Activated CD4-positive, alpha-beta T cell treated with anti-CD3 and anti-CD28 coated beads, Interleukin-2, amount 50 U/mL, for 4 hours (primary cell): ENCODE results near the gene SYCP2L.
"Not testable (repeated sequence)": the region's sequence is repeated elsewhere in the genome, so short reads cannot be mapped to it uniquely, and the experiment has no call there.

Experiments used
- DNase-seq, 2 experiments: peaks; one replicate each; pipeline ENCODE4 v3.0.0-alpha.2; 2020

SYCP2L gene

DNA sequence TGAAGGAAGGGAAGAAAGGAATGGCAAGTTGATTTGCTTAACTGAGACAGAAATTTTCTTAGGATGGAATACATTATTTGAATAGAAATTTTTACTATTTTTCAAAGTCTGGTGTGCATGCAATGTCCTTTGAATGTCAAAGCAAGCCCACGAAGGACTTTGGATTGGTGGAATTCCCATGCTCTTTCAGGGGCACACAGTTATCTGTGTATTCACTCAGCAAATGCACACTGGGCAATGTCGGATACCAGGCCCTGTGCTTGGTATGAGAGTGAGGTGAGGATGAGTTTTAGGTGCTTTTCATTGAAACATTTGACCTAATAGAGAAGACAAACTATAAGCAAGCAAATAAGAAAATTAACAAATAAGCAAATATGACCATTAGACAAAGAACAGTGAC is 73.3 kb downstream of the SYCP2L start:
- DNase-seq = no peak

DNA sequence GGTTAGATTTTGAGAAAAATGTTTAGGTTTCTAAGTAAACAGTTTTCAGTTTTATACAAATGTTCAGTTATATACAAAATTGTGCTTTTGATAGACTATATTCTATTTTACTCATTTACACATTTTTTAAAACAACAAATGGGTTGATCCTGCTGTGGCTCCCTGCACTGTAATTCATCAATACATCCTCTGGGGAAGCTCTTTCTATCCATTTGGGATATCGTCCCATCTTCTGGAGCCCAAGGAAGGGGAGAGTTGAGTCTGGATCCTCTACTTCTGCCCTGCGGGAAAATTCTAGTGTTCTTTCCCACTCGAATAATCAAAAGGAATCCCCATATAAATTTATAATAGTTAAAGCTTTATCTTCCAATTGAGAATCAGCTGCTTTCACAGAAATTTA is 75.0 kb downstream of the SYCP2L start:
- DNase-seq = no peak

DNA sequence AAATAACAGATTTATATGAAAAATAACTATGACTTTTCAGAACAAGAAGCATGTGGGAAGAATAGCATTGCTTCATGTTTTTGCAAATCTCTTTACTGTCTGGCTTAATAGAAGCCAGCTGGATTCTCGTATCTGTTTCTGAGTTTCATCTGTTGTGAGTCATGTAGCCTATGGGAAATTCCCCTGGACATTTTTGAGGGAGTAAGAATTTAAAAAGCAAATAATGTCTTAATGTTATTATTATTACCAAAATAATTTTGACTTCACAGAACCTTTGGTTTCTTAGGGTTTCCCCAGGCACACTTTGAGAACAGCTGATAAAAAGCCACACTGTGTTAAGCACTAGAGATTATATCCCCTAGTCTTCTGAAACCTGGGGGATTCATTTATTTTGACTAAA is 75.8 kb downstream of the SYCP2L start:
- no peak for DNase-seq

DNA sequence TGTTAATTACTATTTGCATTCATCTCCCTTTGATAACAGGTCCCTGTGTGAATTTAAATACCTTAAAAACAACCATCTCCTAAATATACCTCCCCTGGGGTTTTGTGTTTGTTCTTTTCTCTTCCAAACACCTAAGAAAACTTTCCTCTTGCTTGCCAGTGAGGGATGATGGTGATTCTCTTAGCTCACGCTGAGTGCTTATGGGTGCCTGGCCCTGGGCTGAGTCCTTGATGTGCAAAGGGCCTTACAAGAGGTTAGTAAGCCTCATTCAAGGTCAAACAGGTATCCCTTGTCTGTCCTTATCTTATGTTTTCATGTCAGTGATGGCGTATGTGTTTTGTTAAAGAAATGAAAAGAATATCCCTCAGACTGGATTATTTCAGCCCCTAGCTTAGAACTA is 76.3 kb downstream of the SYCP2L start:
- no peak for DNase-seq

DNA sequence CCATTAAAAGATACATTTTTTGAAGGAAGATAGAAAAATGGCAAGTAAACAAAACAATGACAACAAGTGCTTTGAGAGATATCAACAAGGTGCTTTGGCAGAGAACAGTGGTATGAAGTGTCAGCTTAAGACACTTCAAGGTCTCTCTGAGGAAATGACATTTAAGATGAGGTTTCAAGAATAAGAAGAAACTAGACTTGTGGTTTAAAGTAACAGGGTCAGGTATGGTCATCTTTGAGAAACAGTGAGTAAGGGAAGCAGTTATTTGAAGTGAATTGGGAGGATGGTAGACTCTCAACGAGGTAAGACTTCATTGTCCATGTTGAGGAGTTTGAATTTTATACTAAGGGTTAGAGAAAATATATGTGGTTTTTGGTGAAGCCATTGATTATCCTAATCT is 77.8 kb downstream of the SYCP2L start:
- no peak for DNase-seq

DNA sequence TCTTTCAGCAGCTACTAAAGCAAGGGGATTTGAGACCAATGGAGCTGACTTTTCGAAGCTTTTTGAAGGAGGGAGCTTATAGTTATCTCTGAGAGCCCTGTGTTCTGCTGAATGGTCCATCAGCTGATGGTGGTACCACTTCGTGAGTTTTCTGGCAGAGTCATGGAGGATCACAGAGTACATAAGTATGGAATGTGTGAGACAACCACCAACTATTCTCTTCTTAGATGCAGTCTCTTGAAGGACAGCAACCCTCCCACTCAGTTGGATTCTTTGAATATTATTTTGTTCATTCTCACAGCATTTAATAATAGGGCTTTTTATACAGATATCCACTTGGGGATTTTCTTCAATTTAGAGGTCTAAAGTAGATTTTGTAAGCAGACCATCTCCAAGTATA is 81.9 kb downstream of the SYCP2L start:
- DNase-seq = no peak

DNA sequence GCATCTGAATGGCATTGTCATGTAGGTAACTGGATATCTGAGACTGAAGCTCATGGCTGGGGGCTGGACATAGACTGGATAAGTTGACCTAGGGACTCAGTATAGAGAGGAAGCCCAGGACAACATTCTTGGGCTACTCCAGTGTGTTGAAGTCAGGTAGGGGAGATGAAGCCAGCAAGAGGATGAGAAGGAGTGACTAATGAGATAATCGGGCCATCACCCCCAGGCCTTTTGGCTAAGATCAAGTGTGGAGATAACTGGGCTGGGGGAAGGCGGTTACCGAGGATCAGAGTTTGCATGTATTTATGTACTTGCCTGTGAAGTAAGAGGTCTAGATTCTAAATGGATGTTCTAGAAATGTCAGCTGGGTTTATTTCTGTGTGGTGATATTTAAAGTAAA is 83.9 kb downstream of the SYCP2L start:
- no peak for DNase-seq

DNA sequence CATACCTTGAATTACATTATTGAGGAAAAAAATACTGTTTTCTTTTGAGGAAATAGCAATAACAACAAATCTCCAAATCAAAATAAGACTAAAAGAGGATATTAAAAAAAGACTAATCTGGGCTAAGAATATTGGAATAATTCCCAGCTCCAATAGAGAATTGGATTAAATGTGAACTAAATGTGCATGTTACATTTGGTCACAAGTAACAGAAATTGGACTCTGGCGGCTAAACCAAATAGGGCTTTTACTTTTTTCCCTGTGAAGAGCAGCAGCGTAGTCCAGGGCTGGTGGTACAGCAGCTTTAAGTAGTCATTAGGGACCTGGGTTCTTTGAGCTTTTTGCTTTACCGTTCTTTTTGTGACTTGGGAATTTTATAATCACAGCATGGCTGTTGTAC is 85.3 kb downstream of the SYCP2L start:
- no peak for DNase-seq

DNA sequence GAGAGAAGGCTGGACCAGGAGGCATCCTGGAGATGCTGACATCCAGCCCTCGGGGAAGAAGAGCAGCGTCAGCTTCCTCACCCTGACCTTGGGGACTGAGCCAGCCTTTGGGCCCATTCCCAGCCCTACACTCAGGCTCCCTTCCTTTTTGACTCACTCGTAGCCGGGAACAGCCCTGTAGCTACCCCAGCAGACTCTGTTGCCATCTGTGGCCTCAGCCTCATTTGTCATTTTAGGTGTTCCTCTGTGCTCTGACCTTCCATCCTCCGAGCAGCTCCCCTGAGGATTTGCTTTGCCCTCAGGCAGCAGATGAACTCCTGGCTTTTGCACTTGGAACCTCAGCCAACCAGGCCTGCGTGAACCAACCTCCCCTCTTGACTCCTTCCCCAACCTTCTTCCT is 89.7 kb downstream of the SYCP2L start:
- no peak for DNase-seq

DNA sequence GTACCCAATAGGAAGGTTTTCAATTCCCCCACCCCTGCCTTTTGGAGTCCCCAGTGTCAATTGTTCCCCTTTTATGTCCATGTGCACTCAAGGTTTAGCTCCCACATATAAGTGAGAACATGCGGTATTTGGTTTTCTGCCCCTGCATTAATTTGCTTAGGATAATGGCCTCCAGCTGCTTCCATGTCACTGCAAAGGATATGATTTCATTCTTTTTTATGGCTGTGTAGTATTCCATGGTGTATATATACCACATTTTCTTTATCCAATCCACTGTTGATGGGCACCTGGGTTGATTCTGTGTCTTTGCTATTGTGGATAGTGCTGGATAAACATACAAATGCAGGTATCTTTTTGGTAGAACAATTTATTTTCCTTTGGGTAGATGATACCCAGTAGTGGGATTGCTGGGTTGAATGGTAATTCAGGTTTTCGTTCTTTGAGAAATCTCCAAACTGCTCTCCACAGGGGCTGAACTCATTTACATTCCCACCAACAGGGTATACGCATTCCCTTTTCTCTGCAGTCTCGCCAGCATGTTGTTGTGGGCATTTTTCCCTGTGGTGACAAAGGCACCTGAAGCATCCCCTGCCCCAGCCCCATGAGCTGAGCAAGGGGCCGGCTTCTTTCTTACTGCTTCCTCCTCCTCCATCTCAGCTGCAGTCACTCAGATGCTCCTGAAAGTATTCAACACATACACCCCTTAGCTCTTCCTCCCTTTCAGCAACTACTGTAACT is 90.5 kb downstream of the SYCP2L start:
- no peak for DNase-seq

DNA sequence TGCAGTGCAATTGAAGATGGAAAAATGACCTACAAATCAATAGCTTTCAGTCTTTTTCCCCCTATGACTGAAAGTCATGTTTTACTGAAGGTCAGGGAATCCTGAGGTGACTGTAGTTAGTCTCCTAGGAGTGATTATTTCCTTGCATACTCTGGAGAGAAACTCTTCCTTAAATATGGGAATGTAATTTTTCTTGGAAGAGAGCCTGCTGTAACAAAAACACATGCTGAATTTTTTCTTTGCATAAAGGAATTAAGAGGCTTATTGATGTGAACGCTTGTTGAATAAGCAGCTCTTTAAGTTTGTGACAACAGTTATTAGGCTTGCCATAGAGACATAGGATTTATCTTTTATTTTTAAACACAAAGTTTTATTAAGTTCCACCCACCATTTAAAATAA is 92.8 kb downstream of the SYCP2L start:
- no peak for DNase-seq

DNA sequence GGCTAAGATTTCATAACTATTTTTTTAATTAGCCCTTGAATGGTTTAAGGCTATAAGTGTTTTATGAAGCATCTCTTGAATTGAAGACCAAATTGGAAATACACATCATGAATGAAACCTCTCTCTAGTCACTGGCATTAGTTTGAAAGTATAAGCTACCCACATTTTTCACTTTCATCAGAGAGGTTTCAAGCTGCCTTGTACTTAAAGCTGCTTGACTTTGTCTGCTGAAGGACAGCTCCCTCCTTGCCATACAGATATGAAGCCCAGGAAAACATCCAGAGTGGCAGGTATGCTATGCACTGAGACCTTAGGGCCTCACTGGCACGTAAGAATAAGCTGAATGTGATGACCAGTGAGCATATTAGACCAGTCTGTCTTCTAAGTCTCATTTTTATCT is 94.6 kb downstream of the SYCP2L start:
- no peak for DNase-seq

DNA sequence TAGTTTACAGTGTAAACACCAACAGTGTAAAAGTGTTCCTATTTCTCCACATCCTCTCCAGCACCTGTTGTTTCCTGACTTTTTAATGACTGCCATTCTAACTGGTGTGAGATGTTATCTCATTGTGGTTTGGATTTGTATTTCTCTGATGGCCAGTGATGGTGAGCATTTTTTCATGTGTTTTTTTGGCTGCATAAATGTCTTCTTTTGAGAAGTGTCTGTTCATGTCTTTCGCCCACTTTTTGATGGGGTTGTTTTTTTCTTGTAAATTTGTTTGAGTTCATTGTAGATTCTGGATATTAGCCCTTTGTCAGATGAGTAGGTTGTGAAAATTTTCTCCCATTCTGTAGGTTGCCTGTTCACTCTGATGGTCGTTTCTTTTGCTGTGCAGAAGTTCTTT is 98.1 kb downstream of the SYCP2L start:
- DNase-seq = not testable (repeated sequence)

DNA sequence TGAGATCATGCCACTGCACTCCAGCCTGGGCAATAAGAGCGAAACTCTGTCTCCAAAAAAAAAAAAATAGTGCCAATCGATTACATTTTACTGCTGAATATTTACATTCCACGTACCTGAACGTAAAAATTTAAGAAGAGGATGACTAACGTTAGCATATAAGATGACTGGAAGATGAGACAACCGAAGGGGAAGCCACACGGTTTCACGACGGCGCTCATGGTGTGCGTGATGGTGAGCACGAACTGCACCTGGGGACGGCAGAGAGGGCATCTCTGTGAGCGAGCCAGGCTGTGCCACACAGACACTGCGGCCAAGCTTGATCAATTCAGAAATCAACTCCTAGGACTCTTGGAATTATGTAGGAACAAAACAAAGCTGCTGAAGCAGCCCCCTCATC is 102.7 kb downstream of the SYCP2L start:
- DNase-seq = no peak

DNA sequence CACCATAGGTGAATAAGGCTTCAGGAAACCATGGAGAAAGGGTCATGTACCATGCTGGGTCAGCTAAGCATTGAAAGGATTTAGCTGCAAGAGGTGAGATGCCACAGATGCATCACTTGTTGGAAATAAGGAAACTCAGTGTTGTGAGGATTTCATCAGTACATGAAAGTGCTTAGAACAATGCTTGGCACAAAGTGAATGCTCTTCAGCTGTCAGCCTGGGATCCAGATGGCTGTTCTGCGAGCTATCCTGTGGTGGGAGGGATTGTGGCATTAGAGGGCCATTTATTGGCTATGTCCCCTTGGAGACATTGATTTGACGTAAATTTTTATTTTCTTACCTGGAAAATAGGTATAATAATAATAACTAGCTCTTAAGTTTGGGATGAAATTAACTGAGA is 104.3 kb downstream of the SYCP2L start:
- no peak for DNase-seq

DNA sequence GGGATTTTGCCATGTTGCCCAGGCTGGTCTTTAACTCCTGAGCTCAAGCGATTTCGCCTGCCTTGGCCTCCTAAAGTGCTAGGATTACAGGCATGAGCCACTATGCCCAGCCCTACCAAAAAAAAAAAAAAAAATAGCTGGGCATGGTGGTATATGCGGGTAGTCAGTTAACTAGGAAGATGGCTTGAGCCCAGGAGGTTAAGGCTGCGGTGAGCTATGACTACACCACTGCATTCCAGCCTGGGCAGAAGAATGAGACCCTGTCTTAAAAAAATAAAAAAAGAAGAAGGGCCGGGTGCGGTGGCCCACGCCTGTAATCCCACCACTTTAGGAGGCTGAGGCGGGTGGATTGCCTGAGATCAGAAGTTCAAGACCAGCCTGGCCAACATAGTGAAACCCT is 107.0 kb downstream of the SYCP2L start:
- no peak for DNase-seq

DNA sequence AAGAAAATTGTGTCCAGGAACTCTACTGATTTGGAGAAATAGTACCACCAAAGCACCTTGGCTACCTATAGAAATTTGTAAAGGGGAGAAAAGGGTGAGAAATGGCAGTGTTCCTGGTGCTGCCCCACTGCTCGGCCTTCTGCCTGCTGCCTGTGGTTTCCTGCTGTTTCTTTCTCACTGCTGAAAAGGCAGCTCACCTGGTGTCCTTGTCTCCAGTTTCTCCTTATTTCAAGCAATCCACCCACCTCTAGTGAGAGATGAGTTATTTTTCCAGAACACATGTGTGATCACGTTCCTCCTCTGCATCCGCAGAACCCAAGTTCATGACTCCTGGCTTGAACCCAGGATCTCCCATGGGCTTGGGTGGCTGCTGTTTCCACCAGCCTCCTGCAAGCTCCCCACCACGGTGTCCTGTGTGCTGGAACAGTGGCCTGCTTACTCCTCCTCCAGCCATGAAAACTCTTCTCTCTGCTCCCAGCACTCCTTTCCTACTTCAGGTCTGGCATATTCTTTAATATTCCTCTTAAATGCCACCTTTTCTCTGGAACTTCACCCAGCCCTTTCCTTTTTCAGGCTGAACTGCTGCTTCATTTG is 108.4 kb downstream of the SYCP2L start:
- DNase-seq = no peak

DNA sequence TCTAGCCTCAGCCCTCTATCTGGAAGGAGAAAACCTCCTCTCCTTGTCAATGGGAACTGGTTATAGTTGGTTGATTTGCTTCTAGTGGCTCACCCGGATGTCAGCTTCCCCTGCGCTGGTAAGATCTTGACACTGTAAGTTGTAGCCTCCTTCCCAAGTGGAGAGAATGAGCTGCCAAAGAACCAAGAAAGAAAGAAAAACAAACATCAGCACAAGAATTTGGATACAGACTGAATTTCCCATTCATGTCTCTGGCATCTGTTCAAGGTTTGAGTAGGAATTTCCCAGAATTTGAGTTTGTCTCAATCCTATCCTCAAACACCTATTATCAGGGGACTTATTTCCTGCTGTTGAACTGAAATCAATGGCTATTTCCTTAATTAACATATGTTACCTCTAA is 113.1 kb downstream of the SYCP2L start:
- DNase-seq = no peak

DNA sequence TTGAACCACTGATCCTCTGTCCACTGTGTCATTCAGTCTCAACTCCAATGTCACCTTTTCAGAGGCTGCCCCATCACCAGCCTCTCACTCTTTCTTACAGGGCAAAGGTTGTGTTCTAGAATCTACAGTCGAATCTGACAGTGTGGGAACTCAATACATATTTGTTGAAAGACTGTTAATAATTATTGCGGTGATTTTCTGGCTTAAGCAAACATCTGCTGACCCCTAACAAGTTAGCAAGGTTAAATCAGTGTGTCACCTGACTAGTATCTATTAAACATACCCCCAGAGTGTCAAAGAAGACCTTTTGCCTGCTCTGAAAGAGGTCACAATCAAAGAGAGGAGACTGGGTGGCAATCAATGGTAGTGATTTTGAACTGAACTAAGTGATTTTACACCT is 115.3 kb downstream of the SYCP2L start:
- no peak for DNase-seq

DNA sequence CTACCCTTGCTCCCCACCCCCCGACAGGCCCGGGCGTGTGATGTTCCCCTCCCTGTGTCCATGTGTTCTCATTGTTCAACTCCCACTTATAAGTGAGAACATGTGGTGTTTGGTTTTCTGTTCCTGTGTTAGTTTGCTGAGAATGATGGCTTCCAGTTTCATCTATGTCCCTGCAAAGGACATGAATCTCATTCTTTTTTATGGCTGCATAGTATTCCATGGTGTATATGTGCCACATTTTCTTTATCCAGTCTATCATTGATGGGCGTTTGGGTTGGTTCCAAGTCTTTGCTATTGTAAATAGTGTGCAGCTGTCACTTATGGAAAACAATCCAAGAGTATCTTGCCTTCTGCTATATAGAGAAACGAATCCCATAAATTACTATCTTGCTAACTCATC is 116.4 kb downstream of the SYCP2L start:
- not testable (repeated sequence) for DNase-seq

DNA sequence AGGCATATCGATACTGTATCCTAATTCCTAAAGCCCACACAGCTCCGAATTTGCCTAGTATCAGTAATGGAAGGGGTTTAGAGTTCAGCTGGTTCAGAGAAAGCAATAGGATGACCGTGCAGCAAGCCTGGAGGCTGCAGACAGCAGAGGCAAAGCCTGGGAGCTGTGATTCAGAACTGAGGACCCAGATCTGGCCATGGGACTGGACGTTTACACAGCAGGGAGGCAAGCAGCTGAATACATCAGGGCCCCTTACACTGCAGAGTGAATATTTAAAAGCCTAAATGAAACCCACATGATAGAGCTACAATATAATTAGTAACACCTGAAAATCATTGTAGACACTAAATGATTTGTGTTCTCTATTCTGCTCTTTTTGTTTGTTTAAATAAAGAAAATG is 119.2 kb downstream of the SYCP2L start:
- no peak for DNase-seq

DNA sequence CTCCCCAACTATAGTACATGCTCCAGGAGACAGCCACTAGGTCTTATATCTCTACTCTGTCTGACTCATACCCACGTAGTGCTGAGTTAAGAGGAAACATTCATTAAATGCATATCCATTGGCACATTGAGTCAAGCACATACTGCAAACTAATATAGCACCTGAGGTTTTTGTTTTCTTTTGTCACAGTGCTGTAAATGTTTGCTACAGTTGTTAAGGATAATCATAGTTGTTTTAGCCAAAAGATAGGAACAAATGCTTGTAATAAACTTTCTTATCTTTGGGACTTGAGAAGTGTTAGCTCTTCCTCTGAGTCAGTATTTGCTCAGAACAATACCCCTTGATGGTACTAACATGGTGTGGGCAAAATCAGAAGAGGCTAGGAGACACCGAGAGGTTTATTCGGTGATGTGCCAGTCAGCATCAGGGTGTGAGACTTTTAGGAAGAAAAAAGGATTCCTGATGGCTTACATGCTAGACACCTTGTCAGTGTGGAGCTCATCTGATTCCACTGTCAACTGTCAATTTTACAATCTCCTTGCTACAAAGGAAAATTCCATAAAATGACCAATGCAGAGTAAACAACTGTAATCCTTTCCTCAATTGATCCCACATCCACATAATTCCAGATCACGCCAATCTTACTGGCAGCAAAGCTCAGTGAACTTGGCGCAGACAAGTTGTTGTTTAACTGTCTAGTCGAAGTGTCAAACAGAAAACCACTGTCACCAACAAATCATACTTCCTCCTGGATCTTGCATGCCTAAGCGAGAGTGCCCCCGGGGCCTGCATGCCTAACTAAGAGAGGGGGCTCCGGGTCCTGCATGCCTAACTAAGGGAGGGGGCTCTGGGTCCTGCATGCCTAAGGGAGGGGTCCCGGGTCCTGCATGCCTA is 121.1 kb downstream of the SYCP2L start:
- DNase-seq = no peak

DNA sequence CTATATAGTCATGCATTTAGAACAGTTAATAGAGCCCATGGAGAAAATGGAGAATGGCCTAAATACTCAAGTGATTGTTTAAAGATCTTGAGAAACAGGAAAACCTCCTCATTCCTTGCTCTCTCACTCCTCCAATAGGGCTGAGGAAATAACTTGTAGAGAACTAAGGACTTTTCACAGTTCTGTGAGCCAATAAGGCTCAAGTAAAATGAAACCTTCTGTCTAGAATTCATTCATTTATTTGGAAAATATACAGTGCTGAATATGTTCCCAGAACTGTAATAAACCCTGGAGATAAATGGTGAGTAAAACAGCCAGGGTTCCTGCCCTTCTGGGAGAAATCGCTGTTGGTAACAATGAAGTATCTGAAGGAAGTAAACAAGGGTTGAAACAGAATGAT is 122.0 kb downstream of the SYCP2L start:
- DNase-seq = no peak

DNA sequence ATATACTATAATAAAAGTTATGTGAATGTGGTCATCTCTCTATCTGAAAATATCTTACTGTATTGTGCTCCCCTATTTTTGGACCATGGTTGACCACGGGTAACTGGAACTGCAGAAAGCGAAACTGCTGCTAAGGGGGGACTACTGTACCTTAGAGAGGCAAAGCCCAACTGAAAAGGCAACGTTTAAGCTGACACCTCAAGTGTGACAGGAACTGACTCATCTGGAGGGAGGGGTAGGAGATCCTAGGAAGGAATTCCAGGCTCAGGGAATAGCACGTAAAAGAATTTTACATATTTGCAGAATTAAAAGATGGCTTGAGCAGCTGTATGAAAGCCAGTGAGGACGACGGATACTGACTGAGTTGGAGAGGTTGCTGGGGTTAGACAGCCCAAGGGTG is 122.5 kb downstream of the SYCP2L start:
- no peak for DNase-seq
